ENCODE results near the gene PLEKHA7. TPM values are rescaled to one million over a fixed set of nuclear protein-coding genes. Genes with fewer than 3 reads are reported as not detected.

Gene PLEKHA7
- total and polyA plus RNA-seq, 2 of the 4 experiments (the other 2 are of a cell fraction), result 0.12 TPM; not detected in 1

DNA sequence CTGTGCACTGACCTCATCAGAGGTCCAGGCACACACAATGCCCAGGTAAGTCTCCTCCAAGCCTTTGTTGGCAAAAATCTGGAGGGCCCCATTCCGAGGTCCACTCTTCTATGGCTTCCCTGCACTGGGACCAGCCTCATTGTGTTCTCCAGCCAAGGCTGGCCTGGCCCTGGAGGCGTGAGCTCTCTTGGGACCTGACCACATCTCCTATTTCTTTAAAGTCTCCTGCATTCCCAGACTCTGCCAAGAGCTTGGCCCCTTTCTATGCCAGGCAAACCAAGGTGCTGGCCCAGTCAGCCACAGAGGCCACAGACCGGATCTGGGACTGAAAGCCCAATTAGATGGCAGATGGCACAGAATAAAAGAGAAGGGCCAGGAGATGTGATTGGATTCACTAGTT, 220.7 kb downstream of the PLEKHA7 start:
- Histone ChIP-seq H3K23ac (ENCODE audit: low read depth, low read length) (no peak overlapping the region), H3K27ac (ENCODE audit: insufficient read depth, low read length) (no peak overlapping the region), H2AK9ac (replicated peaks; ENCODE audit: low read depth, low read length, poor library complexity) (no peak overlapping the region), H2BK120ac (ENCODE audit: low read depth, low read length) (no peak overlapping the region), H2BK15ac (ENCODE audit: low read depth, low read length) (no peak overlapping the region), H3K4me3 (ENCODE audit: insufficient read depth, low read depth, low read length) (no peak overlapping the region), H2BK20ac (ENCODE audit: low read depth, low read length) (no peak overlapping the region), H3K4me2 (ENCODE audit: low read depth, low read length) (no peak overlapping the region), H3K56ac (ENCODE audit: extremely low read depth, insufficient read depth, low read length) (no peak overlapping the region), H4K20me1 (ENCODE audit: insufficient read depth, low read length) (no peaks in the 10 kb centered on the region), H4K8ac (ENCODE audit: low read depth in 2 of 2, low read length in 2 of 2) (no peak overlapping the region), H2BK5ac (ENCODE audit: low read depth, low read length, poor library complexity, severe bottlenecking) (no peak overlapping the region), H4K5ac (ENCODE audit: low read depth, low read length) (no peak overlapping the region), H2AK5ac (ENCODE audit: low read depth, low read length) (peak overlapping the region; percentile 17; the same call in 1 of the 2 replicates), H3K79me1 (ENCODE audit: low read depth in 1 of 2, low read length in 2 of 2) (no peaks in the 10 kb centered on the region), H4K91ac (ENCODE audit: insufficient read depth, low read depth, low read length) (no peak overlapping the region), H3K9me3 (ENCODE audit: control insufficient read depth, insufficient read depth, low read length) (no peaks in the 10 kb centered on the region), H3K27me3 (ENCODE audit: control insufficient read depth, insufficient read depth, low read length) (peaks cover 2% of the 10 kb centered on the region), H3K9ac (ENCODE audit: low read depth, low read length) (no peak overlapping the region), H2AFZ (replicated peaks; ENCODE audit: low read length, poor library complexity) (no peak overlapping the region), H3K36me3 (ENCODE audit: control insufficient read depth, insufficient read depth, low read length) (no peaks in the 10 kb centered on the region), H3K4ac (ENCODE audit: low read depth, low read length) (no peak overlapping the region), H3K4me1 (ENCODE audit: control insufficient read depth, insufficient read depth, low read length) (peaks cover 6% of the 10 kb centered on the region), H3K14ac (replicated peaks; ENCODE audit: low read depth, low read length) (no peak overlapping the region), H3K18ac (ENCODE audit: low read depth, low read length) (no peak overlapping the region), H3K9me1 (ENCODE audit: insufficient read depth, low read length) (peaks cover 7% of the 10 kb centered on the region)
- in situ Hi-C loops (cut with MboI; ENCODE audit: low sequenced_read_pairs) (no loop called here), dilution Hi-C loops (cut with HindIII; ENCODE audit: low sequenced_read_pairs, unreplicated experiment) (no loop called here), intact Hi-C loops (cut with micrococcal nuclease) (no loop called here)
- BruUV-seq (replicated peaks), result no TSS peak
- ChIA-PET CTCF (no interaction called here), POLR2A (ENCODE audit: unreplicated experiment) (no interaction called here)
- ATAC-seq (ENCODE audit: low read depth) (no peak), DNase-seq (no peak)
- TF ChIP-seq, protein P1, sequence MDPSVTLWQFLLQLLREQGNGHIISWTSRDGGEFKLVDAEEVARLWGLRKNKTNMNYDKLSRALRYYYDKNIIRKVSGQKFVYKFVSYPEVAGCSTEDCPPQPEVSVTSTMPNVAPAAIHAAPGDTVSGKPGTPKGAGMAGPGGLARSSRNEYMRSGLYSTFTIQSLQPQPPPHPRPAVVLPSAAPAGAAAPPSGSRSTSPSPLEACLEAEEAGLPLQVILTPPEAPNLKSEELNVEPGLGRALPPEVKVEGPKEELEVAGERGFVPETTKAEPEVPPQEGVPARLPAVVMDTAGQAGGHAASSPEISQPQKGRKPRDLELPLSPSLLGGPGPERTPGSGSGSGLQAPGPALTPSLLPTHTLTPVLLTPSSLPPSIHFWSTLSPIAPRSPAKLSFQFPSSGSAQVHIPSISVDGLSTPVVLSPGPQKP (IDR thresholded peaks at IDR 0.05; ENCODE audit: borderline replicate concordance, low read depth, low read length), result no peak
- TF ChIP-seq USF2 (IDR thresholded peaks at IDR 0.05; ENCODE audit: low read depth, low read length) (no peak), RCOR1 (IDR thresholded peaks at IDR 0.05; ENCODE audit: insufficient replicate concordance, low read length) (no peak)
- WGBS, 2 experiments (ENCODE audit: extremely low coverage in 2 of 2, insufficient read length in 1 of 2), result 92% methylated on average over 2 of the region's 3 CpGs; no CpG with 5 or more reads in 1 of the 2 experiments
